Heart right ventricle (tissue), 16 donors: ENCODE measurements around the gene NPAS2. TPM values are rescaled to one million over a fixed set of nuclear protein-coding genes. Genes with fewer than 3 reads are reported as not detected.
A peak's percentile ranks its signal among the peaks of the same experiment; 100 is the strongest.

Experiments
- ATAC-seq, 8 donors: fragments of 200-7000 bp; cut with Tn5 transposase; one replicate each; pipeline ENCODE4 v1.9.1; 2020; ENCODE audit warnings: mild to moderate bottlenecking in 8 of 8, moderate library complexity in 8 of 8, moderate number of reproducible peaks in 1 of 8
- DNase-seq, 2 donors: peaks; one replicate each; pipeline ENCODE4 v3.0.0-alpha.2; 2020
- H3K27ac ChIP-seq, 10 donors: fragments of 200-600 bp; sonication (generic) in 2 of 10; one replicate each; pipeline versions ENCODE4 v1.5.0 to v1.8.0; 2020 to 2022; ENCODE audit warnings: mild to moderate bottlenecking in 3 of 10
- H3K27me3 ChIP-seq, 7 donors: fragments of 200-600 bp; one replicate each; pipeline ENCODE4 v1.8.0; 2021 to 2022; ENCODE audit warnings: mild to moderate bottlenecking in 2 of 7
- H3K36me3 ChIP-seq, 9 donors: fragments of 200-600 bp; sonication (generic) in 1 of 9; one replicate each; pipeline versions ENCODE4 v1.5.0 to v1.8.0; 2020 to 2022; ENCODE audit warnings: mild to moderate bottlenecking in 2 of 9
- H3K4me1 ChIP-seq, 9 donors: fragments of 200-600 bp; sonication (generic) in 1 of 9; one replicate each; pipeline versions ENCODE4 v1.5.0 to v1.8.0; 2020 to 2022; ENCODE audit warnings: mild to moderate bottlenecking in 4 of 9
- H3K4me3 ChIP-seq, 10 donors: fragments of 200-600 bp; sonication (generic) in 2 of 10; one replicate each; pipeline versions ENCODE4 v1.5.0 to v1.8.0; 2020 to 2022; ENCODE audit warnings: mild to moderate bottlenecking in 7 of 10, moderate library complexity in 2 of 10
- H3K9me3 ChIP-seq, 11 donors: fragments of 200-600 bp in 10 of 11; sonication (generic) in 2 of 11; one replicate each; pipeline versions ENCODE4 v1.5.0 to v1.8.0; 2013 to 2022; ENCODE audit warnings: mild to moderate bottlenecking in 2 of 11, control low read depth in 1 of 11, moderate library complexity in 1 of 11
- CTCF ChIP-seq, 9 donors: fragments of 200-600 bp; sonication (generic) in 2 of 9; IDR thresholded peaks; one replicate each; pipeline versions ENCODE4 v1.5.0 to v1.8.0; 2021 to 2022; ENCODE audit warnings: antibody characterized with exemption in 9 of 9, mild to moderate bottlenecking in 5 of 9, moderate library complexity in 1 of 9
- WGBS, 2 donors: extraction: QIAGEN DNeasy Blood & Tissue Kit; methylation state at CpG; one replicate each; pipeline ENCODE4 v1.1.7; 2013; ENCODE audit warnings: inconsistent platforms in 1 of 2; 5-methylcytosine and 5-hydroxymethylcytosine counted together
- intact Hi-C, 10 donors: fragments of 100-400 bp; cut with DNase I; formaldehyde crosslinking; loops; one replicate each; pipeline versions ENCODE4 v1.11.1 to v1.14.2; 2022
- polyA plus RNA-seq, 2 donors: library from polyadenylated mRNA; stranded (reverse); fragments of 200-250 nt; gene quantifications; one replicate each; pipeline ENCODE4 v1.2.3, GENCODE V29; 2013
- total RNA-seq, 10 donors: library from RNA; stranded (reverse); fragmentation: NEBNext Ultra II Directional in 3 of 10; extraction: Animal tissue kit (Norgen Biotek cat#: 25700) in 3 of 10; gene quantifications; one replicate each; pipeline versions ENCODE4 v1.2.1 to v1.2.4, GENCODE V29; 2021 to 2023
- donor health status: Arrhythmogenic right ventricular cardiomyopathy.
- donor health status: ischemic (EF 13 %, LVEDD 7.1; RV severe dilation, severe dysfunction).
- donor health status: healthy with polysubstance abuse.
- donor health status: DM: no; HTN: yes; CAD: no.
- donor health status: DM: no; HTN: no; CAD: no.
- donor health status: ischemic (EF 25% LVEDD 6.9; RV normal size, moderate dysfunction).
- donor health status: ischemic (EF 25% LVEDD 5.7; RV mildly dilated, moderate dysfunction).
- donor health status: healthy.
- donor health status: DM: yes; HTN: yes; CAD: no.
- donor health status: Ischemic cardiomyopathy.
- donor health status: ischemic (EF 35%, LVEDD 5.7; RV mildly dilated, moderate dysfunction).
- donor health status: nonischemic (EF 11% LVEDD 7.7; RV severe dilation, severe dysfunction).
- donor health status: DM: yes; HTN: yes; CAD: no.
- donor health status: PGD.
- donor health status: ischemic (EF 29% LVEDD 5.4; RV normal size, mild dysfunction).
- donor health status: nonischemic (EF 23%, LVEDD 6.1; RV moderate dilation, normal function).

NPAS2 gene
- total and polyA plus RNA-seq, 12 donors, result 32.1 to 70.1 (median 41.2) TPM

GRCh38 chr2:100852999-100853908, 33.3 kb downstream of the NPAS2 start:
- peak in 1 of 8 donors; percentile 22 for ATAC-seq
- H3K4me3 ChIP-seq, result no peak overlapping the region
- no peak for DNase-seq

GRCh38 chr2:100853909-100854810, 34.2 kb downstream of the NPAS2 start:
- H3K4me1 ChIP-seq, result peaks cover 3 to 54% (median 28%) of the 10 kb centered on the region in 9 donors
- no peaks in the 10 kb centered on the region for H3K27me3 ChIP-seq
- no peaks in the 10 kb centered on the region for H3K36me3 ChIP-seq
- no peaks in the 10 kb centered on the region for H3K9me3 ChIP-seq
- DNase-seq (no peak), ATAC-seq (peak; percentile 36 to 67 (median 45))
- H3K4me3 ChIP-seq, result no peak overlapping the region
- no peak overlapping the region for H3K27ac ChIP-seq
- TF ChIP-seq CTCF (IDR thresholded peaks at IDR 0.05), result no peak
- intact Hi-C loops, result no loop called here
- 79 to 83% methylated on average over 10 of the region's 10 CpGs for WGBS, 2 donors

More at GRCh38 chr2:100852999-100853908, 33.3 kb downstream of the NPAS2 start:
- no peak for TF ChIP-seq CTCF (IDR thresholded peaks at IDR 0.05)
- H3K27me3 ChIP-seq, result no peaks in the 10 kb centered on the region
- no peak overlapping the region for H3K27ac ChIP-seq
- H3K9me3 ChIP-seq, result no peaks in the 10 kb centered on the region
- 83% methylated on average over 14 of the region's 14 CpGs for WGBS, 2 donors
- H3K4me1 ChIP-seq, result peaks cover 3 to 54% (median 28%) of the 10 kb centered on the region in 9 donors
- intact Hi-C loops, result no loop called here
- H3K36me3 ChIP-seq, result no peaks in the 10 kb centered on the region

GRCh38 chr2:100855084-100855483, 35.1 kb downstream of the NPAS2 start:
- no peak for DNase-seq
- Histone ChIP-seq H3K4me3 (no peak overlapping the region), H3K4me1 (peaks cover 3 to 54% (median 28%) of the 10 kb centered on the region in 9 donors), H3K27ac (no peak overlapping the region), H3K27me3 (no peaks in the 10 kb centered on the region), H3K9me3 (no peaks in the 10 kb centered on the region), H3K36me3 (no peaks in the 10 kb centered on the region)
- no peak for ATAC-seq
- WGBS, 2 donors, result 96 to 98% methylated on average over 7 of the region's 7 CpGs
- intact Hi-C loops, result no loop called here
- no peak for TF ChIP-seq CTCF (IDR thresholded peaks at IDR 0.05)

- ATAC-seq, result no peak
- Histone ChIP-seq H3K27me3 (no peaks in the 10 kb centered on the region), H3K4me1 (peaks cover 3 to 57% (median 28%) of the 10 kb centered on the region in 9 donors), H3K4me3 (no peak overlapping the region), H3K9me3 (no peaks in the 10 kb centered on the region), H3K27ac (no peak overlapping the region), H3K36me3 (no peaks in the 10 kb centered on the region)
- no peak for TF ChIP-seq CTCF (IDR thresholded peaks at IDR 0.05)
- WGBS, 2 donors, result 81 to 91% methylated on average over 3 of the region's 3 CpGs
- DNase-seq, result no peak
- intact Hi-C loops, result no loop called here
These were observed 35.7 kb downstream of the NPAS2 start for GRCh38 chr2:100855606-100856005.
